GM12873 (cell line): ENCODE data around the gene GPA33.

Experiments used
- TF ChIP-seq, protein P1 (sequence below): IDR thresholded peaks from 2 replicates; pipeline ENCODE4 v1.5.1; 2012; ENCODE audit warnings: low read depth, mild to moderate bottlenecking, moderate library complexity, low read length, control low read depth; ENCODE audit not compliant: insufficient read depth; ENCODE audit errors: missing control alignments

Gene GPA33

DNA sequence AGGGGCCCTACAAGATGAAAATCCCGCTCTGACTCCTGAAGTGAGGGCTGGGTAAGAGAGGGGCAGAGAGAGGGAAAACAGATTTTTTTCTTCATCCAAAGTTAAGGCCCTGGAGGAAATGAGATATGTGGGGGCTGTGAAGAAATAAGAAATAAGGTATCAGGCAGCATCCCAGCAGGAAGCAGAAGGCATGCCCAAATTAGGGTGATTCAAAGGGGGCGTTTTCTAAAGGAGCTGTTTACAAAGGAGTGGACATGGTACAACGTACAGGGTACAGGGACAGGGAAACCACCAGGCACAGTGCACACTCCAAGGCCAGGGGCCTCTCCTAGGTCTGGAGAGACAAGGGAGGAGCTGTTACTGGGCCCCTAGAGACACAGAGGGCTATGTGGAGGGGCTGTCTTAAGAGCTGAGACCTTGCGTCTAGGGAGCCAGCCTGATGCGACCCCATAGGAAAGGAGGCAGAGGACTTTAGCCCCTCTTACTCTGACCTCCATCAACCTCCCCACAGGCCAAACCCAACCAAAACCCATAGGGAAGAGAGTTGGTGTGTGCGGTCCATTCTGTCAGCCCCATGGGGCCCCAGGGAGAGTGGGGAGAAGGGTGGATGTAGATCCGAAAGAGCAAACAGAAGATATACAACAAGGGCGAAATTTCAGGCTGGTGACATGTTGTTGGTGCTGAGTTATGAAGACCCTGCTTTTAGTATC, 42.3 kb upstream of the GPA33 start:
- TF ChIP-seq, protein P1, sequence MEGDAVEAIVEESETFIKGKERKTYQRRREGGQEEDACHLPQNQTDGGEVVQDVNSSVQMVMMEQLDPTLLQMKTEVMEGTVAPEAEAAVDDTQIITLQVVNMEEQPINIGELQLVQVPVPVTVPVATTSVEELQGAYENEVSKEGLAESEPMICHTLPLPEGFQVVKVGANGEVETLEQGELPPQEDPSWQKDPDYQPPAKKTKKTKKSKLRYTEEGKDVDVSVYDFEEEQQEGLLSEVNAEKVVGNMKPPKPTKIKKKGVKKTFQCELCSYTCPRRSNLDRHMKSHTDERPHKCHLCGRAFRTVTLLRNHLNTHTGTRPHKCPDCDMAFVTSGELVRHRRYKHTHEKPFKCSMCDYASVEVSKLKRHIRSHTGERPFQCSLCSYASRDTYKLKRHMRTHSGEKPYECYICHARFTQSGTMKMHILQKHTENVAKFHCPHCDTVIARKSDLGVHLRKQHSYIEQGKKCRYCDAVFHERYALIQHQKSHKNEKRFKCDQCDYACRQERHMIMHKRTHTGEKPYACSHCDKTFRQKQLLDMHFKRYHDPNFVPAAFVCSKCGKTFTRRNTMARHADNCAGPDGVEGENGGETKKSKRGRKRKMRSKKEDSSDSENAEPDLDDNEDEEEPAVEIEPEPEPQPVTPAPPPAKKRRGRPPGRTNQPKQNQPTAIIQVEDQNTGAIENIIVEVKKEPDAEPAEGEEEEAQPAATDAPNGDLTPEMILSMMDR: no peak

DNA sequence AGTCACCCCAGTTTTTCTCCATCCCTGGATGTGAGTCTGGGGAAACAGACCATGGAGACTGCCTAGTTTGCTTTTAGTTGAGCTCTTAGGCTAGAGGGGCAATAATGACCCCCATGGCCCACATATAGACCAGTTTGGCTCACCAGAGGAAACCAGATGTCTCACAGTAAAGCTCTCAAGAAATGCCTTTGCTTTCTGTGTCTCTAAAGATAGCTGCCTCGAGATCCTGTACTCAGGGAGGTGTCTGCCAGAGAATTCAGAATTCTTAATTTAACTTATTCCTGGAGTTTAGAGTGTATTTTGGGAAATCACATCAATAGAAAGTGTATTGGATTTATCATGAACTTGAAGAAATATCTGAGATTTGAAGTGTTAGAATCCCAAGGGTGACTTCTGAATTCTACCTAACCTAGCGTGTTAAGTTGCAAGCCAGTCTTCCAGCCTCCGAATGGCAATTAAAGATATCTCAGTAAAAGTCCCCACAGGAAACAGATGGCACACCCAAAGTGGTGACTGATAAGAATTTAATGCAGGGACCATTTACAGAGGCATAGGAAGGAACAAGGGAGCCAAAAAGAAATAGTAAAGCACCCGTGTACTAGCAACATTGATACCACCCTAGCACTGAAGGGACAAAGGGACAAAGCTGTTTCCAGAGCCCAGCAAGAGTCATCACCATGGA, 40.8 kb upstream of the GPA33 start:
- TF ChIP-seq, protein P1: no peak

DNA sequence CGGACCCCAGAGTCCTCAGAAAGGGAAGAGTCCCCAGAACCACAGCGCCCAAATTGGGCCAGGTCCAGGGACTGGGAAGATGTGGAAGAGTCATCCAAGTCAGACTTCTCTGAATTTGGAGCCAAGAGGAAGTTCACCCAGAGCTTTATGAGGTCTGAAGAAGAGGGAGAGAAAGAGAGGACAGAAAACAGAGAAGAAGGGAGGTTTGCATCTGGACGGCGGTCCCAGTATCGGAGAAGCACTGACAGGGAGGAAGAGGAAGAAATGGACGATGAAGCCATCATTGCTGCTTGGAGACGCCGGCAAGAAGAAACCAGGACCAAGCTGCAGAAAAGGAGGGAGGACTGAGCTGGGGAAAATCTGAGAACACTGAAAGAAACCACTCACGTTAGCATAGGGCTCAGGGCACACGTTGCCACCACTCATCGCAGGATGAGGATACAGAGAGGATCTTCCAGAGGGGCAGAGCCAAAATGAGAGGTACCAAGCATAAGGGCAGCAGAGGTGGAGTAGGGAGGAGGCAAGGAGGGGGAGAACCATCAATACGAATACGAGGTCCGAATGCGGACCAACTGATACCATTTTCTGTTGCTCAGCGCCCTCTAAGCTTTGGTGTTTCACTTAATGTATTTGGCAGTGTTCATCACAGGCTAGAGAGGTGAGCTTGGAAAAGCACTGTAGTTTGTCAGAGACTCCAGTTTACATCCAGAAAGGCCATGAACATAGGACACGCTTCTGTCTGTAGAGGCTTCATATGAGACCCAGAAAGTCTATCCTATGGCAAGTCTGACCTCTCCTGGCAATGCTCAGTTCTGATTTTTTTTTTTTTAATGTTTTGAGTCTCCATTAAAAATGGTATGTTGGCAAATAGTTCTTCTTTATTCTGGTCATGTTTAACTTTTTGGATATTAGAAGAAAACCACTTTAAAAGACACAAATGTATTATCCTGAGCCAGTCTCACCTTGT, 38.4 kb upstream of the GPA33 start:
- TF ChIP-seq, protein P1: no peak

DNA sequence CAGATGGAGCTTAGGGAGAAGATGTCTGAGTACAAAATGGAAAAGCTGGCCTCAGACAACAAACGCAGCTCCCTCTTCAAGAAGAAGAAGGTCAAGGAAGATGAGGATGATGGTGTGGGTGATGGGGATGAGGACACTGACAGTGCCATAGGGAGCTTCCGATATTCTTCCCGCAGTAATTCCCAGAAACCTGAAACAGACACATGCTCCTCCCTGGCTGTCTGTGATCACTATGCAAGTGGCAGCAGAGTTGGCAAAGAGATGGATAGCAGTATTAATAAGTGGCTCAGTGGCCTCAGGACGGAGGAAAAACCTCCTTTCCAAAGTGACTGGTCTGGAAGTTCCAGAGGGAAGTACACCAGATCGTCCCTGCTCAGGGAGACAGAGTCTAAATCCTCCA, 37.5 kb upstream of the GPA33 start:
- TF ChIP-seq, protein P1: no peak

DNA sequence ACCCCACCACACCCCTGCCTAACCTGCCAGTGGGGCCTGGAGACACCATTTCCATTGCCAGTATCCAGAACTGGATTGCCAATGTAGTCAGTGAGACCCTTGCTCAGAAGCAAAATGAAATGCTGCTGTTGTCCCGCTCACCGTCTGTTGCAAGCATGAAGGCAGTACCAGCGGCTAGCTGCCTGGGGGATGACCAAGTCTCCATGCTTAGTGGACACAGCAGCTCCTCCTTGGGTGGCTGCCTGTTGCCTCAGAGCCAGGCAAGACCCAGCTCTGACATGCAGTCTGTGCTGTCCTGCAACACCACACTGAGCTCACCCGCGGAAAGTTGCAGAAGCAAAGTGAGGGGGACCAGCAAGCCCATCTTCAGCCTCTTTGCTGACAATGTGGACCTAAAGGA, 37.1 kb upstream of the GPA33 start:
- TF ChIP-seq, protein P1: no peak

DNA sequence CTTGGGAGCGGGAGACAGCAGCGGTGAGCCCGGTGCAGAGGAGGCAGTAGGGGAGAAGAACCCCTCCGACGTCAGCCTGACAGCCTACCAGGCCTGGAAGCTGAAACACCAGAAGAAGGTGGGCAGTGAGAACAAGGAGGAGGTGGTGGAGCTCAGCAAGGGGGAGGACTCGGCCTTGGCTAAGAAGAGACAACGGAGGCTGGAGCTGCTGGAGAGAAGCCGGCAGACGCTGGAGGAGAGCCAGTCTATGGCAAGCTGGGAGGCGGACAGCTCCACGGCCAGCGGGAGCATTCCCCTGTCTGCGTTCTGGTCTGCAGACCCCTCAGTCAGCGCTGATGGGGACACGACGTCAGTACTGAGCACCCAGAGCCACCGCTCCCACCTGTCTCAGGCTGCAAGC, 36.6 kb upstream of the GPA33 start:
- TF ChIP-seq, protein P1: no peak

DNA sequence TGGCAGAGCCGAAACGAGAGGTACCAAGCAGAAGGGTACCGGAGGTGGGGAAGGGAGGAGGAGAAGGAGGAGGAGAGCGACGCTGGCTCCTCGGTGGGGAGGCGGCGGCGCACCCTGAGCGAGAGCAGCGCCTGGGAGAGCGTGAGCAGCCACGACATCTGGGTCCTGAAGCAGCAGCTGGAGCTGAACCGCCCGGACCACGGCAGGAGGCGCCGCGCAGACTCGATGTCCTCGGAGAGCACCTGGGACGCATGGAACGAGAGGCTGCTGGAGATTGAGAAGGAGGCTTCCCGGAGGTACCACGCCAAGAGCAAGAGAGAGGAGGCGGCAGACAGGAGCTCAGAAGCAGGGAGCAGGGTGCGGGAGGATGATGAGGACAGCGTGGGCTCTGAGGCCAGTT, 36.1 kb upstream of the GPA33 start:
- TF ChIP-seq, protein P1: no peak
